ENCODE results near the gene IFNL4.

DNA sequence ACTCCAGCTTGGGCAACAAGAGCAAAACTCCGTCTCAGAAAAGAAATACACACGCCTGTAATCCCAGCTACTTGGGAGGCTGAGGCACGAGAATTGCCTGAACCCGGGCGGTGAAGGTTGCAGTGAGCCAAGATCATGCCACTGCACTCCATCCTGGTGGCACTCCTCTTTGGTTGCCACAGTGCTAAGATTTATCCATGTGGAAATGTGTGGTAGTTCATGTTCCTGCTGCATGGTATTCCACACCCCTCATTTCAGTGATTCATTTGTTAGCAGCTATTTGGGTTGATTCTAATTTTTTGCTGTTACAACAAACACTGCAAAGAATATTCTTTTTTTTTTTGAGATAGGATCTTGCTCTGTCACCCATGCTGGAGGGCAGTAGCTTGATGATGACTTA, 15.9 kb downstream of the IFNL4 start:
- TF ChIP-seq, protein P1, sequence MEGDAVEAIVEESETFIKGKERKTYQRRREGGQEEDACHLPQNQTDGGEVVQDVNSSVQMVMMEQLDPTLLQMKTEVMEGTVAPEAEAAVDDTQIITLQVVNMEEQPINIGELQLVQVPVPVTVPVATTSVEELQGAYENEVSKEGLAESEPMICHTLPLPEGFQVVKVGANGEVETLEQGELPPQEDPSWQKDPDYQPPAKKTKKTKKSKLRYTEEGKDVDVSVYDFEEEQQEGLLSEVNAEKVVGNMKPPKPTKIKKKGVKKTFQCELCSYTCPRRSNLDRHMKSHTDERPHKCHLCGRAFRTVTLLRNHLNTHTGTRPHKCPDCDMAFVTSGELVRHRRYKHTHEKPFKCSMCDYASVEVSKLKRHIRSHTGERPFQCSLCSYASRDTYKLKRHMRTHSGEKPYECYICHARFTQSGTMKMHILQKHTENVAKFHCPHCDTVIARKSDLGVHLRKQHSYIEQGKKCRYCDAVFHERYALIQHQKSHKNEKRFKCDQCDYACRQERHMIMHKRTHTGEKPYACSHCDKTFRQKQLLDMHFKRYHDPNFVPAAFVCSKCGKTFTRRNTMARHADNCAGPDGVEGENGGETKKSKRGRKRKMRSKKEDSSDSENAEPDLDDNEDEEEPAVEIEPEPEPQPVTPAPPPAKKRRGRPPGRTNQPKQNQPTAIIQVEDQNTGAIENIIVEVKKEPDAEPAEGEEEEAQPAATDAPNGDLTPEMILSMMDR (conservative IDR thresholded peaks at IDR 0.05; ENCODE audit: low read depth, low read length): no peak
- no peak for TF ChIP-seq EZH2 (IDR thresholded peaks at IDR 0.05; ENCODE audit: borderline replicate concordance, low read depth, low read length, poor library complexity, severe bottlenecking)

Data from A673 (cell line).